Esophagus muscularis mucosa (tissue), 4 donors: ENCODE measurements around the gene WASF3.

Source experiments
- CTCF ChIP-seq, 3 experiments: fragments of 200-600 bp in 2 of 3; fragments of 450-650 bp in 1 of 3; sonication (generic) in 2 of 3; IDR thresholded peaks; one replicate each; pipeline ENCODE4 v1.5.1; 2017 to 2019; ENCODE audit warnings: antibody characterized with exemption in 3 of 3, mild to moderate bottlenecking in 2 of 3, moderate library complexity in 1 of 3
- EP300 ChIP-seq: sonication (generic); formaldehyde crosslinking; IDR thresholded peaks from one replicate; pipeline ENCODE4 v1.6.1; 2017; ENCODE audit warnings: antibody characterized with exemption
- POLR2A ChIP-seq: fragments of 450-650 bp; IDR thresholded peaks from one replicate; pipeline ENCODE4 v1.6.1; 2017; ENCODE audit warnings: antibody characterized with exemption, moderate library complexity, mild to moderate bottlenecking, low read depth
- POLR2AphosphoS5 ChIP-seq, 2 donors: sonication (generic); formaldehyde crosslinking; IDR thresholded peaks; one replicate each; pipeline ENCODE4 v1.6.1; 2017; ENCODE audit warnings: antibody characterized with exemption in 2 of 2

GRCh38 chr13:26678330-26678729 is 120.8 kb downstream of the WASF3 start:
- TF ChIP-seq POLR2A = no peak
- TF ChIP-seq CTCF (IDR thresholded peaks at IDR 0.05) = no peak
- TF ChIP-seq POLR2AphosphoS5 (IDR thresholded peaks at IDR 0.05) = no peak
- no peak for TF ChIP-seq EP300
